HepG2 (cell line): ENCODE data around the gene SYNGR4. TPM values are rescaled to one million over a fixed set of nuclear protein-coding genes. Genes with fewer than 3 reads are reported as not detected.

Experiments used
- ATAC-seq: fragments of 200-7000 bp; cut with Tn5 transposase; 3 replicates; pipeline ENCODE4 v1.9.1; 2020; ENCODE audit warnings: mild to moderate bottlenecking, moderate library complexity
- BruUV-seq: library from RNA; stranded (reverse); fragments of 400-500 nt; replicated peaks from 2 replicates; lab custom pipeline; 2021; lab: Mats Ljungman, UMichigan
- CTCF ChIA-PET: fragments of 300-600 bp; formaldehyde crosslinking; extraction: SDS; loops from one replicate; lab custom pipeline; 2021; ENCODE audit warnings: low total read pairs, inconsistent platforms, low intra/inter-chr PET ratio; lab: Yijun Ruan, JAX
- POLR2A ChIA-PET: fragments of 350-600 bp; sonication (Branson Sonifier 250); formaldehyde crosslinking; loops from one replicate; lab custom pipeline; 2020; ENCODE audit warnings: antibody characterized with exemption, inconsistent platforms; lab: Yijun Ruan, JAX
- DNase-seq: peaks from one replicate; pipeline ENCODE4 v3.0.0-alpha.2; 2015; ENCODE audit warnings: low spot score
- FAIRE-seq: peaks from 3 replicates; lab custom pipeline; 2011; peaks lifted over from hg19 to GRCh38; lab: Jason Lieb, UNC
- H2AFZ ChIP-seq: one replicate; pipeline ENCODE4 v1.6.1; 2011; ENCODE audit warnings: low read length, inconsistent platforms
- H3K27ac ChIP-seq: fragments of 300-600 bp; 3 replicates; pipeline ENCODE4 v1.8.0; 2011; ENCODE audit warnings: mixed run types, mild to moderate bottlenecking, mixed read lengths, low read length, inconsistent platforms; ENCODE audit not compliant: insufficient read depth; ENCODE audit errors: extremely low read length
- H3K27me3 ChIP-seq, 2 experiments: fragments of 200-600 bp in 1 of 2; 2 replicates in 1 of 2; 3 replicates in 1 of 2; pipeline versions ENCODE4 v1.6.0 to v1.8.0; 2011; ENCODE audit warnings: low read length in 2 of 2, mild to moderate bottlenecking in 2 of 2, moderate library complexity in 2 of 2, inconsistent platforms in 1 of 2; ENCODE audit not compliant: insufficient read depth in 2 of 2, control insufficient read depth in 1 of 2
- H3K36me3 ChIP-seq, 2 experiments: fragments of 200-600 bp in 1 of 2; replicated peaks in 1 of 2; 2 replicates in 1 of 2; 3 replicates in 1 of 2; pipeline versions ENCODE4 v1.5.1 to v1.8.0; 2011; ENCODE audit warnings: low read length in 2 of 2, inconsistent platforms in 1 of 2; ENCODE audit not compliant: insufficient read depth in 2 of 2, control insufficient read depth in 1 of 2
- H3K4me1 ChIP-seq: 2 replicates; pipeline ENCODE4 v1.5.1; 2012; ENCODE audit warnings: low read length, inconsistent platforms; ENCODE audit not compliant: insufficient read depth
- H3K4me2 ChIP-seq: 2 replicates; pipeline ENCODE4 v1.6.0; 2011; ENCODE audit warnings: low read depth, low read length, inconsistent platforms
- H3K4me3 ChIP-seq, 3 experiments: fragments of 200-600 bp in 1 of 3; sonication (generic), shearing (Covaris generic) in 1 of 3; replicated peaks in 1 of 3; 2 replicates each; pipeline ENCODE4 v1.5.1; 2011 to 2016; ENCODE audit warnings: low read length in 3 of 3, inconsistent platforms in 2 of 3, low read depth in 2 of 3, mild to moderate bottlenecking in 2 of 3, control low read depth in 1 of 3, mixed read lengths in 1 of 3; ENCODE audit not compliant: insufficient read depth in 1 of 3
- H3K79me2 ChIP-seq: one replicate; pipeline ENCODE4 v1.6.1; 2011; ENCODE audit warnings: low read length, inconsistent platforms; ENCODE audit not compliant: insufficient read depth
- H3K9ac ChIP-seq: 2 replicates; pipeline ENCODE4 v1.6.0; 2011; ENCODE audit warnings: mild to moderate bottlenecking, low read depth, low read length, inconsistent platforms; ENCODE audit not compliant: insufficient read depth
- H3K9me3 ChIP-seq: 2 replicates; pipeline ENCODE4 v1.5.1; 2012; ENCODE audit warnings: mild to moderate bottlenecking, low read length
- H4K20me1 ChIP-seq: 2 replicates; pipeline ENCODE4 v1.6.0; 2011; ENCODE audit warnings: inconsistent platforms, mild to moderate bottlenecking, low read length, moderate library complexity; ENCODE audit not compliant: insufficient read depth
- CREB1 ChIP-seq, 2 experiments: fragments of 450-650 bp in 1 of 2; IDR thresholded peaks; 2 replicates each; pipeline ENCODE4 v1.6.1; 2016 to 2017; ENCODE audit warnings: control low read depth in 1 of 2, mild to moderate bottlenecking in 1 of 2, missing compliant biosample characterization in 1 of 2, missing genetic modification characterization in 1 of 2
- ELF1 ChIP-seq: sonication (generic); formaldehyde crosslinking; IDR thresholded peaks from 2 replicates; pipeline ENCODE4 v1.4.0; 2020; ENCODE audit warnings: missing genetic modification reagents
- ETV5 ChIP-seq: IDR thresholded peaks from 2 replicates; pipeline ENCODE4 v1.6.1; 2018; ENCODE audit warnings: missing biosample characterization, missing genetic modification reagents, inconsistent platforms, borderline replicate concordance
- FOXK1 ChIP-seq: sonication (generic); formaldehyde crosslinking; IDR thresholded peaks from 2 replicates; pipeline ENCODE4 v1.4.0; 2020; ENCODE audit warnings: low read depth, missing genetic modification reagents, borderline replicate concordance
- GABPA ChIP-seq, 2 experiments: IDR thresholded peaks; 2 replicates each; pipeline ENCODE4 v1.6.1; 2011 to 2016; ENCODE audit warnings: low read depth in 2 of 2, low read length in 1 of 2, missing biosample characterization in 1 of 2, missing genetic modification characterization in 1 of 2
- GABPB1 ChIP-seq: IDR thresholded peaks from 2 replicates; pipeline ENCODE4 v1.6.1; 2016; ENCODE audit warnings: mild to moderate bottlenecking, missing genetic modification reagents, moderate library complexity, missing compliant biosample characterization
- HCFC1 ChIP-seq: fragments of 150-350 bp; IDR thresholded peaks from 2 replicates; pipeline ENCODE4 v1.6.1; 2014; ENCODE audit warnings: low read depth, low read length
- PRDM10 ChIP-seq: sonication (generic); formaldehyde crosslinking; IDR thresholded peaks from 2 replicates; pipeline ENCODE4 v1.4.0; 2020; ENCODE audit warnings: low read depth, missing genetic modification reagents
- SALL1 ChIP-seq: sonication (generic); formaldehyde crosslinking; IDR thresholded peaks from 2 replicates; pipeline ENCODE4 v1.8.0; 2022; ENCODE audit warnings: mild to moderate bottlenecking, missing genetic modification reagents
- SUZ12 ChIP-seq: fragments of 150-350 bp; IDR thresholded peaks from 2 replicates; pipeline ENCODE4 v1.6.1; 2014; ENCODE audit warnings: low read depth, low read length
- TEAD3 ChIP-seq: optimal IDR thresholded peaks from 2 replicates; pipeline ENCODE3; 2016; ENCODE audit warnings: borderline replicate concordance
- THAP11 ChIP-seq: IDR thresholded peaks from 2 replicates; pipeline ENCODE4 v1.6.1; 2016; ENCODE audit warnings: missing biosample characterization, missing genetic modification reagents
- TIGD3 ChIP-seq: sonication (generic); formaldehyde crosslinking; IDR thresholded peaks from 2 replicates; pipeline ENCODE4 v1.5.1; 2020; ENCODE audit warnings: mild to moderate bottlenecking, missing genetic modification reagents, borderline replicate concordance
- ZFY ChIP-seq: sonication (generic); formaldehyde crosslinking; IDR thresholded peaks from 2 replicates; pipeline ENCODE4 v1.4.0; 2020; ENCODE audit warnings: missing genetic modification reagents
- ZNF143 ChIP-seq: sonication (generic); formaldehyde crosslinking; IDR thresholded peaks from 2 replicates; pipeline ENCODE4 v1.4.0; 2020; ENCODE audit warnings: missing genetic modification reagents
- ZNF574 ChIP-seq: sonication (generic); formaldehyde crosslinking; IDR thresholded peaks from 2 replicates; pipeline ENCODE4 v1.4.0; 2020; ENCODE audit warnings: missing genetic modification reagents
- WGBS: methylation state at CpG from one replicate; pipeline ENCODE4 v1.1.6; 2017; ENCODE audit warnings: low lambda C conversion rate; 5-methylcytosine and 5-hydroxymethylcytosine counted together
- in situ Hi-C: cut with HindIII; loops from 2 replicates; pipeline ENCODE4 v1.10.0; 2017; ENCODE audit warnings: low pct_unique_long_range_greater_than_20kb; ENCODE audit not compliant: extremely low pct_ligation_motif_present
- intact Hi-C: fragments of 100-400 bp; cut with micrococcal nuclease; formaldehyde crosslinking; loops from one replicate; pipeline ENCODE4 v1.10.0; 2022; ENCODE audit not compliant: unreplicated experiment
- polyA plus RNA-seq, 8 experiments: library from polyadenylated mRNA; depleted of rRNA in 3 of 8; stranded (reverse) in 7 of 8; unstranded in 1 of 8; fragments of >200 nt; fragmentation: Illumina TruSeq in 4 of 8; extraction: Trizol in 4 of 8; gene quantifications; 2 replicates each; pipeline versions ENCODE4 v1.2.1 to v1.2.3, GENCODE V29; 2011 to 2016; ENCODE audit warnings: low read depth in 4 of 8, missing spikeins in 1 of 8, mixed read lengths in 1 of 8; ENCODE audit not compliant: insufficient read depth in 1 of 8
- total RNA-seq, 5 experiments: library from RNA; depleted of rRNA; stranded (reverse); fragments of >200 nt; fragmentation: Illumina TruSeq; extraction: Trizol; gene quantifications; 2 replicates each; pipeline ENCODE4 v1.2.3, GENCODE V29; 2016; ENCODE audit warnings: low read depth in 1 of 5

Gene SYNGR4
- total and polyA plus RNA-seq, 2 of the 13 experiments (the other 11 are each of a cell fraction or from before 2014, with no cell fraction given) = not detected

GRCh38 chr19:48403606-48404005 lies 39.4 kb downstream of the SYNGR4 start:
- ATAC-seq (peak; percentile 64), DNase-seq (peak; percentile 62), FAIRE-seq (peak; percentile 87)
- CTCF ChIA-PET = no interaction called here
- 58% methylated on average over 2 of the region's 3 CpGs for WGBS
- peaks cover 17% of the 10 kb centered on the region for H3K4me1 ChIP-seq
- peaks cover 0 to 3% of the 10 kb centered on the region in 2 experiments; a peak in 1 of 5 replicates for H3K27me3 ChIP-seq
- in situ Hi-C loops (no loop called here), intact Hi-C loops (no loop called here)
- no peaks in the 10 kb centered on the region for H3K79me2 ChIP-seq
- no peaks in the 10 kb centered on the region for H3K36me3 ChIP-seq
- H3K9ac ChIP-seq = no peak overlapping the region
- no peak overlapping the region for H3K4me3 ChIP-seq
- no TSS peak for BruUV-seq
- no peaks in the 10 kb centered on the region for H4K20me1 ChIP-seq
- H3K9me3 ChIP-seq = no peaks in the 10 kb centered on the region
- no peak overlapping the region for H3K27ac ChIP-seq
- peak overlapping the region; percentile 83 for H2AFZ ChIP-seq
- H3K4me2 ChIP-seq = peak overlapping the region; percentile 36; the same call in 1 of the 2 replicates
- POLR2A ChIA-PET = interaction anchor here (0.7 to 1.2 kb wide), 3 partner anchors 11 to 12 kb away, joined by 3 to 5 read pairs (median 4); partner anchors contain the start of gene KDELR1
- TF ChIP-seq TIGD3 (CRISPR knock-in tag) = no peak
- TF ChIP-seq GABPB1 (CRISPR knock-in tag) = peak; percentile 79
- peak; percentile 77 for TF ChIP-seq TEAD3 (CRISPR knock-in tag)
- TF ChIP-seq CREB1 (IDR thresholded peaks at IDR 0.05) = no peak
- peak; percentile 42; the same call in 1 of the 2 replicates for TF ChIP-seq CREB1 (CRISPR knock-in tag; IDR thresholded peaks at IDR 0.05)
- TF ChIP-seq ELF1 (CRISPR knock-in tag) = peak; percentile 79
- peak; percentile 31; the same call in 1 of the 2 replicates for TF ChIP-seq GABPA (IDR thresholded peaks at IDR 0.05; ENCODE audit: low read depth, low read length)
- peak; percentile 85 for TF ChIP-seq GABPA (CRISPR knock-in tag; IDR thresholded peaks at IDR 0.05; ENCODE audit: low read depth)
- TF ChIP-seq ETV5 (CRISPR knock-in tag) = 0 out of 2 replicates have a peak, but pooled peaks have one; percentile 16
- peak; percentile 90 for TF ChIP-seq HCFC1
- TF ChIP-seq ZNF143 = peak; percentile 95
- TF ChIP-seq ZNF574 (CRISPR knock-in tag) = peak; percentile 81
- TF ChIP-seq PRDM10 (CRISPR knock-in tag) = peak; percentile 93
- TF ChIP-seq FOXK1 (CRISPR knock-in tag) = peak; percentile 45; the same call in 1 of the 2 replicates
- peak; percentile 73 for TF ChIP-seq SUZ12
- TF ChIP-seq SALL1 (CRISPR knock-in tag) = no peak
- peak; percentile 99 for TF ChIP-seq THAP11 (CRISPR knock-in tag)
- TF ChIP-seq ZFY (CRISPR knock-in tag) = peak; percentile 62
